Stimulated activated naive CD8-positive, alpha-beta T cell treated with anti-CD3 and anti-CD28 coated beads, Interleukin-15, amount 100 ng/mL, for 72 hours (primary cell): ENCODE results near the gene KDM4B.
"Not testable (repeated sequence)": the region's sequence is repeated elsewhere in the genome, so short reads cannot be mapped to it uniquely, and the experiment has no call there.

Experiments used
- ATAC-seq: fragments of 150-1000 bp; cut with Tn5 transposase; 2 replicates; pipeline ENCODE4 v1.10.0; 2021; ENCODE audit warnings: mild to moderate bottlenecking, moderate library complexity
- DNase-seq, 2 donors: peaks; one replicate each; pipeline ENCODE4 v3.0.0; 2021 to 2022
- H3K27ac Mint-ChIP-seq, 2 donors: one replicate each; pipeline ENCODE4 v1.8.0; 2022; ENCODE audit warnings: mild to moderate bottlenecking in 2 of 2, mixed read lengths in 2 of 2, moderate library complexity in 2 of 2
- H3K27me3 Mint-ChIP-seq: one replicate; pipeline ENCODE4 v1.8.0; 2022; ENCODE audit warnings: mixed read lengths
- H3K4me1 Mint-ChIP-seq: one replicate; pipeline ENCODE4 v1.8.0; 2022; ENCODE audit warnings: mild to moderate bottlenecking, mixed read lengths
- H3K4me3 Mint-ChIP-seq, 2 donors: one replicate each; pipeline ENCODE4 v1.8.0; 2022; ENCODE audit warnings: mild to moderate bottlenecking in 2 of 2, mixed read lengths in 2 of 2, moderate library complexity in 1 of 2
- H3K9me3 Mint-ChIP-seq, 2 donors: one replicate each; pipeline ENCODE4 v1.8.0; 2022; ENCODE audit warnings: mixed read lengths in 2 of 2

KDM4B gene

DNA sequence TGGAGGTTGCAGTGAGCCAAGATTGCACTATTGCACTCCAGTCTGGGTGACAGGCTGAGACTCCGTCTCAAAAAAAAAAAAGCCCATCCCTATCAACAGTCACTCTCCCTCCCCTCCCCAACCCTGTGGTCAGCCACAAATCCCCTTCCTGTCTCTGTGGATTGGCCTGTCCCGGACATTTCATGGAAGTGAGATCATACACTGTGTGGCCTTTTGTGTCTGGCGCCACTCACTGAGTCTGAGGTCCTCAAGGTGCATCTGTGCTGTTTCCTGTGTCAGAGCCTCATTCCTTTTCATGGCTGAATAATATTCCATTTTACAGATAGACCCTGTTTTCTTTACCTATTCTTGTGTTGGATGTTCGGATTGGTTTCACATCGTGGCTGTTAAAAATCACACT is 222.2 kb downstream of the KDM4B start:
- Mint-ChIP-seq H3K4me3 (no peak overlapping the region), H3K27ac (no peak overlapping the region), H3K9me3 (no peaks in the 10 kb centered on the region), H3K4me1 (no peaks in the 10 kb centered on the region), H3K27me3 (peaks cover 13% of the 10 kb centered on the region)
- DNase-seq, result no peak
- no peak for ATAC-seq

DNA sequence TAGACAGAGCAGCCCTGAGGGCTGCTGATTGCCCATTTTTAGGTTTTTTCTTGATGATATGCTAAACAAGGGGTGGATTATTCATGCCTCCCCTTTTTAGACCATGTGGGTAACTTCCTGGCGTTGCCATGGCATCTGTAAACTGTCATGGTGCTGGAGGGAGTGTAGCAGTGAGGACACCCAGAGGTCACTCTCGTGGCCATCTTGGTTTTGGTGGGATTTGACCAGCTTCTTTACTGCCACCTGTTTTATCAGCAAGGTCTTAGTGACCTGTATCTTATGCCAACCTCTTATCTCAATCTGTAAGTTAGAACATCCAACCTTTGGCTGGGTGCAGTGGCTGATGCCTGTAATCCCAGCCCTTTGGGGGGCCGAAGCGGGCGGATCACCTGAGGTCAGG is 223.7 kb downstream of the KDM4B start:
- DNase-seq (no peak), ATAC-seq (no peak)

DNA sequence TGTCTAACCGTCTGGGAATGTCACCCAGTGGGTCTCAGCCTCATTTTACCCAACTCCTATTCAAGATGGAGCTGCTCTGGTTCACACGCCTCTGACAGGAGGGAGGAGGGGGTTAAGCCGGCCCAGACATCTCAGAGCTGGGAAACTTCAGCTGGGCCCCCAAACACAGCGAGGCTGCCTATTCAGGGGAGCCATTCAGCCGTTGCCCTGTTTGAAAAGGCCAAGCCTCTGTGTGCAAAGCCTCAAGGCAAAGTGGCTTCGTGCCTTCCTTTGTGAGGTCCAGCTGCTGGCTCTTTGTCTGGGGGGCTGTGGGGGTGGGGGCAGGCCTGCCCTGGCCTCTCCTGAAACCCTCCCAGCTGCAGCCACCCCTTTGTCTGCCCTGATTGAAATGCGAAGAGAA is 224.3 kb downstream of the KDM4B start:
- H3K27ac Mint-ChIP-seq, result no peak overlapping the region
- H3K4me3 Mint-ChIP-seq, result no peak overlapping the region
- peaks cover 13% of the 10 kb centered on the region for H3K27me3 Mint-ChIP-seq
- DNase-seq (no peak), ATAC-seq (no peak)
- no peaks in the 10 kb centered on the region for H3K9me3 Mint-ChIP-seq
- no peaks in the 10 kb centered on the region for H3K4me1 Mint-ChIP-seq

More for the DNA sequence above, 223.7 kb downstream of the KDM4B start:
- Mint-ChIP-seq H3K27ac (no peak overlapping the region), H3K9me3 (no peaks in the 10 kb centered on the region), H3K4me1 (no peaks in the 10 kb centered on the region), H3K27me3 (peaks cover 13% of the 10 kb centered on the region), H3K4me3 (no peak overlapping the region)

DNA sequence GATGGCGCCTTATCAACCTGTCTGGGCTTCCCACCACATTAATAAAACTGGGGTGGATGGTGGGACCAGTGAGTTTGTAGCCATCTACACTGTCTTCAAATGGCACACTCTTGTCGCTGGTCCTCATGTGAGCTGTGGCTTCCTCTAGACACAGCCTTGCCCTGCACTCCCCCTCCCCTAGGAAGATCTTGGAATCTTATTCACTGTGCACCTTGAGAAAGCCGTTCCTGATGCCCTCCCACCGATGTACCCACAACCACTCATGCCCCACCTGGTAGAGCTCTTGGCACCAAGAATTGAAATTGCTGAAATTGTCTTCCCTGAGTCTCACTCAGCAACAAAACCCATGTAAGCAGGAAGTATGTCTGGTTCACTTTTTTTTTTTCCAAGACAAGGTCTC is 225.7 kb downstream of the KDM4B start:
- no peak overlapping the region for H3K27ac Mint-ChIP-seq
- H3K9me3 Mint-ChIP-seq, result no peaks in the 10 kb centered on the region
- H3K4me1 Mint-ChIP-seq, result no peaks in the 10 kb centered on the region
- no peaks in the 10 kb centered on the region for H3K27me3 Mint-ChIP-seq
- no peak for DNase-seq
- ATAC-seq, result no peak
- H3K4me3 Mint-ChIP-seq, result no peak overlapping the region

DNA sequence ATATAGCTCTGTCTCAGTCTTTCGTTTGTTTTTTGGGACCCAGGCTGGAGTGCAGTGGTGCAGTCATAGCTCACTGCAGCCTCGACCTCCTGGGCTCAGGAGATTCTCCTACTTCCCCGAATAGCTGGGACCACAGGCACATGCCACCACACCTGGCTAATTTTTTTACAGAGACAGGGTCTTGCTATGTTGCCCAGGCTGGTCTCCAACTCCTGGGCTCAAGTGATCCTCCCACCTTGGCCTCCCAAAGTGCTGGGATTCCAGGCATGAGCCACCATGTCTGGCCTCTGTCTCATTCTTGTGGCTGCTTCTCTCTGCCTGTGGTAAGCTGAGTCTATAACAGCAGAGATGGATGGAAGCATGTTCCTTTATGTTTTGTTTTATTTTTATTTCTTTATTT is 226.7 kb downstream of the KDM4B start:
- H3K9me3 Mint-ChIP-seq, H3K4me3 Mint-ChIP-seq, H3K27ac Mint-ChIP-seq, H3K4me1 Mint-ChIP-seq, DNase-seq, ATAC-seq, H3K27me3 Mint-ChIP-seq: not testable (repeated sequence)

DNA sequence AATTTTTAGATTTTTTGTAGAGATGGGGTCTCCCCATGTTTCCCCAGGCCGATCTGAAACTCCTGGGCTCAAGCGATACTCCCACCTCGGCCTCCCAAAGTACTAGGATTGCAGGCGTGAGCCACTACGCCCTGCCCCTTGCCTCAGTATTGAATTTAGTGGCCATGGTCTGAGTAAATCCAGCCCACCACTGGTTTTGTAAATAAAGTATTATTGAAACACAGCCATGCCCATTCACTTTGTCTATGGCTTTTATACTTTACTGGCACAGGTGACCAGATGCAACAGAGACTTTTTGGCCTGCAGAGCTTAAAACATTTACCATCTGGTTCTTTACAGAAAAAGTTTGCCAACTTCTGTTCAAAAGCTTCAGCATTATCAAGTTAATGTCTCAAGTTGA is 227.9 kb downstream of the KDM4B start:
- ATAC-seq, result no peak

DNA sequence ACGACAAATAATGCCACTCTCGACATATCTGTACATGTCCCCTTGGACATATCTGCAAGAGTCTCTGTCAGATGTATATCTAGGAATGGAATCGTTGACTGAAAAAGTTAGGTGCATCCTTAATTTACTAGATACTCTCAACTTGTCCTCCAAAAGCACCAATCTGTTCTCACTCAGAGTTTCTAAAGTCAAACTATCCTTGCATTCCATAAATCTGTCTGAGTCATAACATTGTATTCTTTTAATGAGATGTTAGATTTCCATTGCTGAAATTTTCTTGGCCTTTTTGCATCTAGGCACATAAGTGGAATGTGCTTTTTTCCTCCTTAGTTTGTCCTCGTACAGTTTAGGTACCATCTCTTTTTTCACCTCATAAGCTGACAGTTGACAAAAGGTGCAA is 231.9 kb downstream of the KDM4B start:
- Mint-ChIP-seq H3K4me3 (no peak overlapping the region), H3K27me3 (no peaks in the 10 kb centered on the region), H3K27ac (no peak overlapping the region), H3K4me1 (no peaks in the 10 kb centered on the region), H3K9me3 (peaks cover 5 to 14% of the 10 kb centered on the region in 2 donors)
- ATAC-seq (no peak), DNase-seq (no peak)

More for the DNA sequence above, 227.9 kb downstream of the KDM4B start:
- Mint-ChIP-seq H3K27ac (no peak overlapping the region), H3K27me3 (no peaks in the 10 kb centered on the region), H3K9me3 (peaks cover 4 to 12% of the 10 kb centered on the region in 2 donors), H3K4me3 (no peak overlapping the region), H3K4me1 (no peaks in the 10 kb centered on the region)
- no peak for DNase-seq

DNA sequence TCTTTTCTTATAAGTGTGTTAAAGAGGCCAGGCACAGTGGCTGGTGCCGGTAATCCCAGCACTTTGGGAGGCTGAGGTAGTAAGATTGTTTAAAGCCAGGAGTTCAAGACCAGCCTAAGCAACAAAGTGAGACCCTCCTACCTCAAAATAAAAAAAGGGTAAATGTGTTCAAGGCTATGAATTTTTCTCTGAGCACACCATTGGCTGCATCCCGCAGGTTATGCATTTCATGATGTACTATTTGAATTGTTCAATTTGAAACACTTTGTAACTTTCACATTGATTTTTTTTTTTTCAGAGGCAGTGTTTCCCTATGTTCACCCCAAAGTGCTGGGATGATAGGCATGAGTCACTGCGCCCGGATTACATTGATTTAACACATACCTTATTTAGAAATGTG is 233.6 kb downstream of the KDM4B start:
- Mint-ChIP-seq H3K4me3 (no peak overlapping the region), H3K27me3 (no peaks in the 10 kb centered on the region), H3K4me1 (no peaks in the 10 kb centered on the region), H3K27ac (no peak overlapping the region), H3K9me3 (peaks cover 5 to 14% of the 10 kb centered on the region in 2 donors)
- DNase-seq, result no peak
- no peak for ATAC-seq
